Measurements from ENCODE around the gene UNC93B1. TPM values are rescaled to one million over a fixed set of nuclear protein-coding genes. Genes with fewer than 3 reads are reported as not detected.

UNC93B1 gene
- total RNA-seq, 1 donor from 2014 or later: 13.0 TPM

GRCh38 chr11:68049509-68050370 lies 45.8 kb upstream of the UNC93B1 start:
- Mint-ChIP-seq H3K27ac (no peak overlapping the region), H3K27me3 (no peaks in the 10 kb centered on the region), H3K4me1 (ENCODE audit: unreplicated experiment) (peaks cover 16% of the 10 kb centered on the region), H3K9me3 (no peaks in the 10 kb centered on the region), H3K36me3 (no peaks in the 10 kb centered on the region), H3K4me3 (no peak overlapping the region)
- no peak for DNase-seq (ENCODE audit: extremely low spot score, unreplicated experiment)
- TF ChIP-seq CTCF (conservative IDR thresholded peaks at IDR 0.05): no peak

GRCh38 chr11:68048681-68049508 lies 45.0 kb upstream of the UNC93B1 start:
- Mint-ChIP-seq H3K27me3 (no peaks in the 10 kb centered on the region), H3K4me1 (ENCODE audit: unreplicated experiment) (peaks cover 16% of the 10 kb centered on the region), H3K4me3 (no peak overlapping the region), H3K36me3 (no peaks in the 10 kb centered on the region), H3K27ac (no peak overlapping the region), H3K9me3 (no peaks in the 10 kb centered on the region)
- no peak for DNase-seq (ENCODE audit: extremely low spot score, unreplicated experiment)
- no peak for TF ChIP-seq CTCF (conservative IDR thresholded peaks at IDR 0.05)

GRCh38 chr11:68047437-68048290 lies 43.8 kb upstream of the UNC93B1 start:
- no peaks in the 10 kb centered on the region for H3K27me3 Mint-ChIP-seq
- no peak overlapping the region for H3K27ac Mint-ChIP-seq
- no peak for DNase-seq (ENCODE audit: extremely low spot score, unreplicated experiment)
- no peak overlapping the region for H3K4me3 Mint-ChIP-seq
- no peaks in the 10 kb centered on the region for H3K36me3 Mint-ChIP-seq
- H3K9me3 Mint-ChIP-seq: no peaks in the 10 kb centered on the region
- peaks cover 9% of the 10 kb centered on the region for H3K4me1 Mint-ChIP-seq (ENCODE audit: unreplicated experiment)
- no peak for TF ChIP-seq CTCF (conservative IDR thresholded peaks at IDR 0.05)

GRCh38 chr11:68044898-68045351 lies 41.0 kb upstream of the UNC93B1 start:
- H3K9me3 Mint-ChIP-seq: no peaks in the 10 kb centered on the region
- no peak for TF ChIP-seq CTCF (conservative IDR thresholded peaks at IDR 0.05)
- H3K27me3 Mint-ChIP-seq: no peaks in the 10 kb centered on the region
- no peak overlapping the region for H3K4me3 Mint-ChIP-seq
- H3K36me3 Mint-ChIP-seq: no peaks in the 10 kb centered on the region
- no peak overlapping the region for H3K27ac Mint-ChIP-seq
- peaks cover 5% of the 10 kb centered on the region for H3K4me1 Mint-ChIP-seq (ENCODE audit: unreplicated experiment)
- no peak for DNase-seq (ENCODE audit: extremely low spot score, unreplicated experiment)

GRCh38 chr11:68044145-68044813 lies 40.4 kb upstream of the UNC93B1 start:
- no peak for DNase-seq (ENCODE audit: extremely low spot score, unreplicated experiment)
- Mint-ChIP-seq H3K9me3 (no peaks in the 10 kb centered on the region), H3K27ac (no peak overlapping the region), H3K27me3 (no peaks in the 10 kb centered on the region), H3K36me3 (no peaks in the 10 kb centered on the region), H3K4me3 (no peak overlapping the region), H3K4me1 (ENCODE audit: unreplicated experiment) (peaks cover 7% of the 10 kb centered on the region)
- no peak for TF ChIP-seq CTCF (conservative IDR thresholded peaks at IDR 0.05)
